CMK (cell line): ENCODE data around the gene NOX5.
"Not testable (repeated sequence)": the region's sequence is repeated elsewhere in the genome, so short reads cannot be mapped to it uniquely, and the experiment has no call there.

ENCODE experiments used
- DNase-seq: peaks from one replicate; pipeline ENCODE4 v3.0.0-alpha.2; 2010; ENCODE audit warnings: low read depth

NOX5 gene

GRCh38 chr15:69058830-69059556 is 44.5 kb downstream of the NOX5 start:
- peak; percentile 64 for DNase-seq

- DNase-seq, result no peak
Measured at GRCh38 chr15:69059557-69059943, 45.1 kb downstream of the NOX5 start.

GRCh38 chr15:69060041-69060481 is 45.6 kb downstream of the NOX5 start:
- DNase-seq, result no peak

- DNase-seq, result no peak
Measured at GRCh38 chr15:69060744-69061143, 46.2 kb downstream of the NOX5 start.

- DNase-seq, result no peak
Measured at GRCh38 chr15:69061414-69061842, 46.9 kb downstream of the NOX5 start.

- no peak for DNase-seq
Measured at GRCh38 chr15:69064649-69065048, 50.2 kb downstream of the NOX5 start.

GRCh38 chr15:69066007-69066995 is 51.8 kb downstream of the NOX5 start:
- no peak for DNase-seq

GRCh38 chr15:69067296-69067695 is 52.8 kb downstream of the NOX5 start:
- no peak for DNase-seq

- no peak for DNase-seq
Measured at GRCh38 chr15:69068157-69068556, 53.7 kb downstream of the NOX5 start.

- DNase-seq, result not testable (repeated sequence)
Measured at GRCh38 chr15:69069290-69069689, 54.8 kb downstream of the NOX5 start.

- no peak for DNase-seq
Measured at GRCh38 chr15:69069996-69070395, 55.5 kb downstream of the NOX5 start.

GRCh38 chr15:69070396-69070795 is 55.9 kb downstream of the NOX5 start:
- no peak for DNase-seq

GRCh38 chr15:69071260-69071659 is 56.8 kb downstream of the NOX5 start:
- no peak for DNase-seq

GRCh38 chr15:69072906-69073305 is 58.4 kb downstream of the NOX5 start:
- DNase-seq, result no peak

- no peak for DNase-seq
Measured at GRCh38 chr15:69074001-69074842, 59.7 kb downstream of the NOX5 start.

- DNase-seq, result no peak
Measured at GRCh38 chr15:69074843-69075224, 60.3 kb downstream of the NOX5 start.

- DNase-seq, result no peak
Measured at GRCh38 chr15:69075440-69075839, 60.9 kb downstream of the NOX5 start.

- DNase-seq, result no peak
Measured at GRCh38 chr15:69076756-69077155, 62.3 kb downstream of the NOX5 start.

- no peak for DNase-seq
Measured at GRCh38 chr15:69078638-69079037, 64.1 kb downstream of the NOX5 start.

- no peak for DNase-seq
Measured at GRCh38 chr15:69080295-69081248, 66.1 kb downstream of the NOX5 start.
